Vagina (tissue), 2 donors: ENCODE measurements around the gene KCNA5. TPM values are rescaled to one million over a fixed set of nuclear protein-coding genes. Genes with fewer than 3 reads are reported as not detected.

ENCODE experiments used
- DNase-seq, 2 donors: peaks; one replicate each; pipeline ENCODE4 v3.0.0-alpha.2; 2017; ENCODE audit errors: extremely low spot score in 2 of 2
- H3K27ac ChIP-seq: fragments of 200-600 bp; sonication (generic); one replicate; pipeline ENCODE4 v1.5.1; 2019
- H3K27me3 ChIP-seq: fragments of 200-600 bp; sonication (generic); one replicate; pipeline ENCODE4 v1.5.1; 2019
- H3K36me3 ChIP-seq, 2 donors: fragments of 200-600 bp; sonication (generic); one replicate each; pipeline ENCODE4 v1.5.1; 2017 to 2019
- H3K4me1 ChIP-seq: fragments of 200-600 bp; sonication (generic); one replicate; pipeline ENCODE4 v1.5.1; 2019
- H3K4me3 ChIP-seq, 2 donors: fragments of 200-600 bp; sonication (generic); 1 replicate in 1 of 2; 2 replicates in 1 of 2; pipeline ENCODE4 v1.5.1; 2016 to 2019
- H3K9me3 ChIP-seq: fragments of 200-600 bp; sonication (generic); one replicate; pipeline ENCODE4 v1.5.1; 2019
- POLR2A ChIP-seq, 2 donors: fragments of 450-650 bp; IDR thresholded peaks; one replicate each; pipeline ENCODE4 v1.6.1; 2017; ENCODE audit warnings: antibody characterized with exemption in 2 of 2, mild to moderate bottlenecking in 2 of 2, moderate library complexity in 2 of 2
- POLR2AphosphoS5 ChIP-seq, 2 donors: sonication (generic); formaldehyde crosslinking; IDR thresholded peaks; one replicate each; pipeline ENCODE4 v1.9.0; 2017; ENCODE audit warnings: antibody characterized with exemption in 2 of 2, mild to moderate bottlenecking in 2 of 2, low read depth in 1 of 2; ENCODE audit not compliant: insufficient read depth in 1 of 2
- intact Hi-C: fragments of 100-400 bp; cut with DNase I; formaldehyde crosslinking; loops from one replicate; pipeline ENCODE4 v1.15.1; 2023
- total RNA-seq: library from RNA; depleted of rRNA; stranded (reverse); fragments of >200 nt; gene quantifications from one replicate; pipeline ENCODE4 v1.2.3, GENCODE V29; 2016
- TF ChIP-seq, protein P1 (sequence below), 3 experiments: fragments of 450-650 bp in 2 of 3; fragments of 200-600 bp in 1 of 3; sonication (generic) in 1 of 3; IDR thresholded peaks; one replicate each; pipeline ENCODE4 v1.5.1; 2017 to 2019; ENCODE audit warnings: antibody characterized with exemption in 3 of 3, mild to moderate bottlenecking in 2 of 3, moderate library complexity in 2 of 3

Gene KCNA5
- total RNA-seq, 1 donor from 2014 or later = not detected

DNA sequence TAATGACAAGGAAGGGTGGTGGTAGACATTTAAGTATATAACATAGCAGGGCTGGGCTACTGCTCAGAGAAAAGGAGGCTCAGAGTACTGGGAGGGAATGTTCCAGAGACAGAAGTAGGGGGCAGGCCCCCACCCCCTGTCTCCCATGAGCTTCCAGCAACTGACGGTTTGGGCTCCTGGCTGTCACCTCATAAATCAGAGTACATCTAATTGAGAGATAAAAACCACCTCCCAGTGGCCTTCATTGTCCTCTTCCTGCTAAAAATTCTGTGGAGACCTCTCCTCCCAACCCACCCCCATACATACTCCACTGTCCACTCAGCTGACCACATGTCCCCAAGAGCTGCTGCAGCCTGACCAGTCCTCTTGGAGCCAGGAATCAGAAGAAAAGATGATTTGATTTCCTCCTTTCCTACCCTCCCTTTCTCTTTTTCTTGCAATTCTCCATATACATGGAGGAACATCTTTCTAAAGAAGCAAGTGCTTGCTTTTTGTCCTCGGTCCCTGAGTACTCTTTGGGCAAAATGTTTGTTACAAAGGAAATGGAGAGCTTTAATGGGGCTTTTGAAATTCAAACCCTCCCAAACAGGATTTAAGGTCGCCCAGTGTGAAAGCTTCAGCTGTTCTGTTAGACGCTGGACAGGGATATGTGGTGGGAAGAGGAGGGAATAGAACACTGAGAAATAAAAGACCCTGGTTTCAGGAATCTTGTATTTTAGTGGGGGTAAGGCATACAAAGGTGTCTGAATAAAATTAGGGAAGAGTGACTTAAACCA, 16.4 kb upstream of the KCNA5 start:
- no peak for DNase-seq
- Histone ChIP-seq H3K9me3 (no peaks in the 10 kb centered on the region), H3K27me3 (no peaks in the 10 kb centered on the region), H3K4me1 (no peaks in the 10 kb centered on the region), H3K36me3 (no peaks in the 10 kb centered on the region), H3K4me3 (no peak overlapping the region), H3K27ac (no peak overlapping the region)
- TF ChIP-seq, protein P1, sequence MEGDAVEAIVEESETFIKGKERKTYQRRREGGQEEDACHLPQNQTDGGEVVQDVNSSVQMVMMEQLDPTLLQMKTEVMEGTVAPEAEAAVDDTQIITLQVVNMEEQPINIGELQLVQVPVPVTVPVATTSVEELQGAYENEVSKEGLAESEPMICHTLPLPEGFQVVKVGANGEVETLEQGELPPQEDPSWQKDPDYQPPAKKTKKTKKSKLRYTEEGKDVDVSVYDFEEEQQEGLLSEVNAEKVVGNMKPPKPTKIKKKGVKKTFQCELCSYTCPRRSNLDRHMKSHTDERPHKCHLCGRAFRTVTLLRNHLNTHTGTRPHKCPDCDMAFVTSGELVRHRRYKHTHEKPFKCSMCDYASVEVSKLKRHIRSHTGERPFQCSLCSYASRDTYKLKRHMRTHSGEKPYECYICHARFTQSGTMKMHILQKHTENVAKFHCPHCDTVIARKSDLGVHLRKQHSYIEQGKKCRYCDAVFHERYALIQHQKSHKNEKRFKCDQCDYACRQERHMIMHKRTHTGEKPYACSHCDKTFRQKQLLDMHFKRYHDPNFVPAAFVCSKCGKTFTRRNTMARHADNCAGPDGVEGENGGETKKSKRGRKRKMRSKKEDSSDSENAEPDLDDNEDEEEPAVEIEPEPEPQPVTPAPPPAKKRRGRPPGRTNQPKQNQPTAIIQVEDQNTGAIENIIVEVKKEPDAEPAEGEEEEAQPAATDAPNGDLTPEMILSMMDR (IDR thresholded peaks at IDR 0.05) = no peak
- no peak for TF ChIP-seq POLR2AphosphoS5 (IDR thresholded peaks at IDR 0.05; ENCODE audit: insufficient read depth in 1 of 2, low read depth in 1 of 2)
- TF ChIP-seq POLR2A (IDR thresholded peaks at IDR 0.05) = no peak
- intact Hi-C loops = no loop called here

DNA sequence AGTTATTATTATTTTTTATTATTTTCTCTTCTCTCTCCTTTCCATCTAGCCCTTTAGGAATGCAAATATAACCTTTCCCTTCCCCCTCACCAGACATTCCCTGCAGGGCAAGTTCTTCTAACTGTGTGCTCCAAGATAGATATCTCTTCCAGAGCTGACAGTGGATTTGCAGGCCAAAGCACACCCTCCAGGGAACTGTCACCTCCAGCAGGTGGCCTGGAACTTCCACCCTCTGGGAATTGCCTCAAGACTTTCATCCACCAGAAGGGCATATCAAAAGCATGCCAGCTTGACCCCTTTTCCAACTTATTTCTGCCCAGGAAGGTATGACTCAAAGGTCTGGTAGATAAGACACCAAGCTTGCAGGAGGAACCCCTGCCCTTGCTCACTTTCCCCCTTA, 13.6 kb upstream of the KCNA5 start:
- DNase-seq = no peak
- Histone ChIP-seq H3K27me3 (no peaks in the 10 kb centered on the region), H3K9me3 (no peaks in the 10 kb centered on the region), H3K4me3 (no peak overlapping the region), H3K36me3 (no peaks in the 10 kb centered on the region), H3K27ac (no peak overlapping the region), H3K4me1 (no peaks in the 10 kb centered on the region)
- no peak for TF ChIP-seq POLR2AphosphoS5 (IDR thresholded peaks at IDR 0.05; ENCODE audit: insufficient read depth in 1 of 2, low read depth in 1 of 2)
- TF ChIP-seq, protein P1 (IDR thresholded peaks at IDR 0.05) = no peak
- intact Hi-C loops = no loop called here

DNA sequence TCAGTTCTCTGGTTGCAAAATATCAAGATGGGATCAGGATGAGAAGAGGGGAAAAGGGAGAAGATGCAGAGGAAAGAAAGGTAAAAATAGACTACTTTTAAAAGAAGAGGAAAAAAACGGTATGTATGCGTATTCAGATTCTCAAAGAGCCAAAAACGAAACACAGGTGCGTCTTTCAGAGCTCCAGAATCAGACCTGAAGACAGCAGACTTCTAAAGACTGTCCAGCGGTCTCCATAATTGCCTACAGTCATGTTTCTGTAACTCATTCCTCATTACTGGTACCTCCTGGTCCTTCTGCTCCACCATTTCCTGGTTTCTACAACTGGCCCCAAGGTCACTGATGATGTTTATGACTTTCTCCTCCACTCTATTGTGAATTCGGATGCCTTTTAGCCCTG, 12.4 kb upstream of the KCNA5 start:
- no peaks in the 10 kb centered on the region for H3K9me3 ChIP-seq
- TF ChIP-seq POLR2AphosphoS5 (IDR thresholded peaks at IDR 0.05; ENCODE audit: insufficient read depth in 1 of 2, low read depth in 1 of 2) (no peak), POLR2A (IDR thresholded peaks at IDR 0.05) (no peak)
- TF ChIP-seq, protein P1 (IDR thresholded peaks at IDR 0.05) = no peak
- no peaks in the 10 kb centered on the region for H3K27me3 ChIP-seq
- H3K4me3 ChIP-seq = no peak overlapping the region
- no peaks in the 10 kb centered on the region for H3K36me3 ChIP-seq
- no peaks in the 10 kb centered on the region for H3K4me1 ChIP-seq
- H3K27ac ChIP-seq = no peak overlapping the region
- intact Hi-C loops = no loop called here
- DNase-seq = no peak

DNA sequence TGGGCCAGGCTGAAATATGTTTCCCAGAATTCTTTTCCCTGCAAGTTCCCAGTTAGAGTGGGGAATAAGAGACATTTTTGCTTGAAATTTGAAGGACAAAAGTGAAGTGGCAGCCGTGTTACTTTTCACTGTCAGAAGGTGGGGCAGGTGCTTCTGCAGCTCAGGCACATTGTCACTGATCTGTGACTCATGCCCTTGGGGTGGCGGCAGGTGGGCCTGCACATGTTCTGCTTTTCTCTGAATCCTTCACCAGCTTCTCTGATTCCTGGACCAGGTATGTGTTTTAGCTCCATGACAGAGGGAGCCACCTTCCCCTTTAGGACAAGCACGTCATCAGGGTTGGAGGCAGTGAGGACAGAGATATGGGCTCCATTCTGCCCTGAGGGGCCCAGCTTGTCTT, 11.7 kb upstream of the KCNA5 start:
- Histone ChIP-seq H3K27me3 (no peaks in the 10 kb centered on the region), H3K27ac (no peak overlapping the region), H3K36me3 (no peaks in the 10 kb centered on the region), H3K9me3 (no peaks in the 10 kb centered on the region), H3K4me1 (no peaks in the 10 kb centered on the region), H3K4me3 (no peak overlapping the region)
- no peak for DNase-seq
- TF ChIP-seq POLR2AphosphoS5 (IDR thresholded peaks at IDR 0.05; ENCODE audit: insufficient read depth in 1 of 2, low read depth in 1 of 2) (no peak), POLR2A (IDR thresholded peaks at IDR 0.05) (no peak)
- TF ChIP-seq, protein P1 (IDR thresholded peaks at IDR 0.05) = no peak
- intact Hi-C loops = no loop called here

DNA sequence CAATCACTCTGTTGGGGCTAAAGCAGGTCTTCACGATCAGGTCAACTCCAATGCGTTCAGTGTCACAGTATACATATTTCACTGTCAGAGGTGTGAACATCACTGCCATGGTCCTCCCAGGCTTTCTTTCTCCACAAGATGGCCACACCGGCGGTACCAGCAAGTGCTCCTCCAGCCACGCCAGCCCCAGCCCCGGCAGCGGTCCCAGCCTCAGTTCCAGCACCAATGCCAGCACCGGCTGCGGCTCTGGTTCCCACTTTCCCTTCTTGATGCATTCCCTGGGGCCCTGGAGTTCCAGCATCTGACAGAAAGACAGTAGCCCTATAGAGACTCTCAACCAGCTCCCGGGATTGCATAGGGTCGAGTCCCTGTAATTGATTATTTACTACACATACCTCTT, 10.9 kb upstream of the KCNA5 start:
- intact Hi-C loops = no loop called here
- Histone ChIP-seq H3K27me3 (no peaks in the 10 kb centered on the region), H3K9me3 (no peaks in the 10 kb centered on the region), H3K4me1 (no peaks in the 10 kb centered on the region), H3K27ac (no peak overlapping the region), H3K36me3 (no peaks in the 10 kb centered on the region), H3K4me3 (no peak overlapping the region)
- DNase-seq = no peak
- TF ChIP-seq, protein P1 (IDR thresholded peaks at IDR 0.05) = no peak
